K562 (cell line): ENCODE data around the gene ZNF26. TPM values are rescaled to one million over a fixed set of nuclear protein-coding genes. Genes with fewer than 3 reads are reported as not detected.

ENCODE experiments used
- CREB1 ChIP-seq, 2 experiments: sonication (generic) in 1 of 2; formaldehyde crosslinking in 1 of 2; IDR thresholded peaks; 2 replicates each; pipeline versions ENCODE4 v1.6.1 to v1.8.0; 2012 to 2022; ENCODE audit warnings: inconsistent platforms in 1 of 2, mild to moderate bottlenecking in 1 of 2, missing genetic modification reagents in 1 of 2, moderate library complexity in 1 of 2
- NR2C1 ChIP-seq, 2 experiments: fragments of 450-650 bp; IDR thresholded peaks; 2 replicates each; pipeline ENCODE4 v1.6.1; 2017; ENCODE audit warnings: mild to moderate bottlenecking in 2 of 2, antibody characterized with exemption in 1 of 2, inconsistent platforms in 1 of 2, missing compliant biosample characterization in 1 of 2, missing genetic modification characterization in 1 of 2
- NR2C2 ChIP-seq, 2 experiments: fragments of 200-800 bp in 1 of 2; sonication (Bioruptor generic) in 1 of 2; sonication (generic) in 1 of 2; formaldehyde crosslinking in 1 of 2; IDR thresholded peaks; 2 replicates each; pipeline versions ENCODE4 v1.6.1 to v1.8.0; 2016 to 2022; ENCODE audit warnings: mild to moderate bottlenecking in 1 of 2, missing compliant biosample characterization in 1 of 2, missing genetic modification characterization in 1 of 2, missing genetic modification reagents in 1 of 2
- RBM34 ChIP-seq: fragments of 200-400 bp; formaldehyde crosslinking; IDR thresholded peaks from 2 replicates; pipeline ENCODE4 v1.6.1; 2018; ENCODE audit warnings: low read length, borderline replicate concordance; ENCODE audit not compliant: insufficient read depth
- ZBTB11 ChIP-seq, 3 experiments: fragments of 200-800 bp in 1 of 3; fragments of 250-450 bp in 1 of 3; fragments of 450-650 bp in 1 of 3; sonication (Bioruptor Pico) in 1 of 3; sonication (Bioruptor generic) in 1 of 3; formaldehyde crosslinking in 1 of 3; IDR thresholded peaks; 2 replicates each; pipeline versions ENCODE4 v1.6.1 to v1.8.0; 2016 to 2022; ENCODE audit warnings: mild to moderate bottlenecking in 2 of 3, missing genetic modification characterization in 2 of 3, missing compliant biosample characterization in 1 of 3, moderate library complexity in 1 of 3
- ZBTB40 ChIP-seq, 2 experiments: fragments of 450-650 bp in 1 of 2; sonication (generic) in 1 of 2; formaldehyde crosslinking in 1 of 2; IDR thresholded peaks; 2 replicates each; pipeline versions ENCODE4 v1.7.1 to v1.9.0; 2016 to 2022; ENCODE audit warnings: inconsistent platforms in 1 of 2, mild to moderate bottlenecking in 1 of 2, missing genetic modification reagents in 1 of 2
- ZNF316 ChIP-seq: fragments of 450-650 bp; IDR thresholded peaks from 2 replicates; pipeline ENCODE4 v1.6.1; 2016
- ZNF644 ChIP-seq: fragments of 200-800 bp; sonication (Bioruptor generic); IDR thresholded peaks from 2 replicates; pipeline ENCODE4 v1.6.1; 2016; ENCODE audit warnings: low read depth, missing genetic modification characterization, missing compliant biosample characterization
- polyA plus RNA-seq, 8 experiments: library from polyadenylated mRNA; depleted of rRNA in 4 of 8; stranded (reverse) in 5 of 8; unstranded in 3 of 8; fragments of >200 nt; fragmentation: Nextera tagmentation in 2 of 8; fragmentation: Illumina TruSeq in 1 of 8; extraction: Ambion mirVana in 2 of 8; extraction: Trizol in 1 of 8; gene quantifications; 2 replicates each; pipeline versions ENCODE4 v1.2.1 to v1.2.3, GENCODE V29; 2011 to 2014; ENCODE audit warnings: inconsistent platforms in 1 of 8, missing spikeins in 1 of 8
- total RNA-seq, 7 experiments: library from RNA; depleted of rRNA in 6 of 7; stranded (reverse); fragments of >200 nt in 6 of 7; fragmentation: Illumina TruSeq in 2 of 7; extraction: Trizol in 2 of 7; gene quantifications; 2 replicates each; pipeline versions ENCODE4 v1.2.1 to v1.2.3, GENCODE V29; 2011 to 2021; ENCODE audit warnings: low replicate concordance in 1 of 7
- TF ChIP-seq, protein P1 (sequence below): sonication (generic); formaldehyde crosslinking; IDR thresholded peaks from 2 replicates; pipeline ENCODE4 v1.8.0; 2022; ENCODE audit warnings: mild to moderate bottlenecking, low read depth, missing genetic modification reagents

The ZNF26 gene
- total and polyA plus RNA-seq, 9 of the 15 experiments (the other 6 are each of a cell fraction or from before 2014, with no cell fraction given), result 1.2 to 14.1 (median 8.0) TPM

GRCh38 chr12:132956011-132956788 lies 30.0 kb upstream of the ZNF26 start, which contains the start of gene ZNF605 (continued):
- peak in 1 of 3 experiments; percentile 70; a peak in 2 of 6 replicates for TF ChIP-seq ZBTB11 (CRISPR knock-in tag; IDR thresholded peaks at IDR 0.05)
- TF ChIP-seq ZNF316, result no peak
- TF ChIP-seq NR2C1 (IDR thresholded peaks at IDR 0.05), result peak; percentile 89
- peak; percentile 95 for TF ChIP-seq NR2C1 (tag; IDR thresholded peaks at IDR 0.05)
- TF ChIP-seq CREB1 (IDR thresholded peaks at IDR 0.05), result no peak
- TF ChIP-seq CREB1 (CRISPR knock-in tag; IDR thresholded peaks at IDR 0.05), result no peak
- no peak for TF ChIP-seq RBM34
- TF ChIP-seq, protein P1, sequence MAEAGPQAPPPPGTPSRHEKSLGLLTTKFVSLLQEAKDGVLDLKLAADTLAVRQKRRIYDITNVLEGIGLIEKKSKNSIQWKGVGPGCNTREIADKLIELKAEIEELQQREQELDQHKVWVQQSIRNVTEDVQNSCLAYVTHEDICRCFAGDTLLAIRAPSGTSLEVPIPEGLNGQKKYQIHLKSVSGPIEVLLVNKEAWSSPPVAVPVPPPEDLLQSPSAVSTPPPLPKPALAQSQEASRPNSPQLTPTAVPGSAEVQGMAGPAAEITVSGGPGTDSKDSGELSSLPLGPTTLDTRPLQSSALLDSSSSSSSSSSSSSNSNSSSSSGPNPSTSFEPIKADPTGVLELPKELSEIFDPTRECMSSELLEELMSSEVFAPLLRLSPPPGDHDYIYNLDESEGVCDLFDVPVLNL (CRISPR knock-in tag), result no peak
- TF ChIP-seq ZNF644, result peak; percentile 80
- peak; percentile 65 for TF ChIP-seq ZBTB40 (IDR thresholded peaks at IDR 0.05)
- no peak for TF ChIP-seq ZBTB40 (CRISPR knock-in tag; IDR thresholded peaks at IDR 0.05)
- peak; percentile 52; the same call in 1 of the 2 replicates for TF ChIP-seq NR2C2 (CRISPR knock-in tag; IDR thresholded peaks at IDR 0.05)
- peak; percentile 98 for TF ChIP-seq NR2C2 (tag; IDR thresholded peaks at IDR 0.05)
